ENCODE data around the gene GALNT14.

- TF ChIP-seq CTCF (IDR thresholded peaks at IDR 0.05), result no peak
- no peak for TF ChIP-seq POLR2AphosphoS5 (IDR thresholded peaks at IDR 0.05)
- TF ChIP-seq POLR2A (IDR thresholded peaks at IDR 0.05), result no peak
- TF ChIP-seq EP300 (IDR thresholded peaks at IDR 0.05; ENCODE audit: low read depth), result no peak
Measured at GRCh38 chr2:31134480-31134879, 3.8 kb downstream of the GALNT14 start.

Measured in transverse colon (tissue), 4 donors.